GM18508 (cell line): ENCODE data around the gene HPX.

ENCODE experiments used
- ATAC-seq: cut with Tn5 transposase; IDR thresholded peaks from one replicate; pipeline ENCODE4 v1.9.1; 2021; ENCODE audit warnings: moderate number of reproducible peaks; ENCODE audit not compliant: insufficient read depth, unreplicated experiment

The HPX gene

DNA sequence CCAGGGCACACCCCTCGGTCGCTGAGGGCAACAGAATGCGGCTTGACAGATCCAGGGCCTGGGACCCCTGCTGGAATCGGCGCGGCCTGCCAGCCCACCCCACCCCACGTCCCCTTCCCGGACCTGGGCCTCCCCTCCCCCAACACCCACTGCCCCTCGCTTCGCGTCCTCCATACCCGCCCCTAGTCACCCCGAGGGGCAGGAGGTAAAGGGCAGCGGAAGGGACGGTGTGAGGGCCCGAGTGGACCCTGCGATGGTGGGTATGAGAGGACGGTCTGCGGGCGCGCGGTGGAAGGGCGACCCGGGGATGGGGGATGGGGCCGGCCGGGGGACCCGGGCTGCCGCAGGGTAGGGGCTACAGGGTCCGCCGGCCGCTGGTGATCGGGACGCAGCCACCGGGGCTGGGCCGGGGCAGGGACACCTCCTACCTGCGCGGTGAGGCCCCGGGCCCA lies 22.2 kb downstream of the HPX start:
- ATAC-seq = no peak

DNA sequence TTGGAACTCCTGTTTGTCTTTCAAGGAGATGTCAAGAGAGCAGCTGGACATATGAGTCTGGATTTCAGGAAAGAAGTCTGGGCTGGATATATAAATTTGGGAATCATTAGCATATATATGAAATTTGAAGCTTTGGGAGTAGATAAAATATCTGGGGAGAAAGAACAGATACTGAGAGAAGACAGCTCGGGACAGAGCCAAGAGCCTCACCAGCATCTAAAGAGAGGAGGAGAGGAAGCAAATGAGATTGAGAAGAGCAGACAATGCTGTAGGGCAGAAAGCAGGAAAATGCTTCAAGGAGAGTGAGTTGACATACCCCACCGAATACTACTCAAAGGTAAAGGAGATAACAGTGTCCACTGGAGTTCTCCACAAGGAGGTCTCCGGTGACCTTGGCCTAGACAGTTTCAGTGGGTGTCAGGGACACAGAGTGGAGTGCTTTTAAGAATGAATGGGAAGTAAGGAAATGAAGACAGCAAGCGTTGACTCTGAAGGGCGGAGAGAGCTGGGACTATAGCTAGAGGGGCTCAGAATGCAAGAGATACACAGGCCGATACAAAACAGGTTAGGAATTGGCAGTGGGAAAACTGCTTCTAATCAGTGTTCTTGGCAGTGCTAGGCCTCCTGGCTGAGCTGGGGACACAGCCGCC lies 22.8 kb downstream of the HPX start:
- ATAC-seq = no peak

GRCh38 chr11:6415797-6416196 lies 25.0 kb downstream of the HPX start:
- no peak for ATAC-seq

DNA sequence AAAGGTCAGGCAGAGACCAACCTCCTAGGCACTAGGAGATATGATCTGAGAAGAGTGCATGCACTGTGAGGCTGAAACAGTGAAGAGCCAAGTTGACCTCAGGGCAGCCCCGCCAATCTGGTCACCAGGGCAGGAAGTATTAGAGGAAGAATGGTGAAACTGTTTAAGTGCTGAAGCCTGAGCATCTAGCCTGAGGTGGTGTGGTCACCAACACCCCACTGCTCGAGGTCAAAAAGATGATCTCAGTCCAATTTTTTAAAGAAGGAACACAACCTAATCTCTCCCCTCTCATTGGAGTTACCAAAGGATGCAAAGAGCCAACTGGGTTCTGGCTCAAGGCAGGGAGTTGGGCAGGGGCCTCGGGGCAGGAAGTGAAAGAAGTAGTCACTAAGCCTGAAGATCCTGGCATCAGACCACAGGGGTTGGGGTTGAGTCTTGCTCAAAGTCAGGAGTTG lies 25.9 kb downstream of the HPX start:
- ATAC-seq = no peak

- no peak for ATAC-seq
These were observed 27.0 kb downstream of the HPX start for GRCh38 chr11:6413791-6414201.

GRCh38 chr11:6411594-6412031 lies 29.2 kb downstream of the HPX start:
- no peak for ATAC-seq

DNA sequence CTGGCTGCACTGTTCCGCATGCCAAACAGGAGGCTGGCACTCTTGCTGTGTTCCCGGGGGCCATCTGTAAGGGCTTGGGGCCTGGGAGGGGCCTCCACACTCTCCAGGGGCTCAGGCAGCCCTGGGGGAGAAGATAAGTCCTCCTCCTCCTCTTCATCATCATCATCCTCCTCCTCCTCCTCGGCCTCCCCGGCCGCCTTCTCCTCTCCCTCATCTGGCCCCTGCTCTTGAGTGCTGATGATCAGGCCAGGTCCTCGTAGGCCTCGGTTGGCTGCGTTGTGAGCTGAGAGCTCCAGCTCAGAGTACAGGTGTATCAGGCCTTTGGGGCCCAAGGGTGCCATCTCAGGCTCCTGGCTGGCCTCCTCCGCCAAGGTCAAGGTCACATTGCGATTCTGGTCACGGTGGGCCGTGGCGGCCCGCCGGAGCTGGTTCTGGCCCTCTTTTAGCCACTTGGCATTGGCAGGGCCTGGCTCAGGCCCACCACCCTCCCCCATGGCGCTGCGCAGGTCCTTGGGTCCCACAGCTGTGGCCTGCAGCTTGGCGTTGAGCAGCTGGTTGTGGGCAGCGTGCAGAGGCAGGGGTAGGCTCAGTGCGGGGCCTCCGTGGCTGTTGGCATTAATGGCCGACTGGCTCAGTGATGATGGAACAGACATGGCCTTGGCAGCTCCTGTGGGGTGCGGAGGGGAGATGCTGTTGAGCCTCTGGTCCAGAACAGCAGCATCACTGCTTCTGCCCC lies 29.9 kb downstream of the HPX start:
- no peak for ATAC-seq

DNA sequence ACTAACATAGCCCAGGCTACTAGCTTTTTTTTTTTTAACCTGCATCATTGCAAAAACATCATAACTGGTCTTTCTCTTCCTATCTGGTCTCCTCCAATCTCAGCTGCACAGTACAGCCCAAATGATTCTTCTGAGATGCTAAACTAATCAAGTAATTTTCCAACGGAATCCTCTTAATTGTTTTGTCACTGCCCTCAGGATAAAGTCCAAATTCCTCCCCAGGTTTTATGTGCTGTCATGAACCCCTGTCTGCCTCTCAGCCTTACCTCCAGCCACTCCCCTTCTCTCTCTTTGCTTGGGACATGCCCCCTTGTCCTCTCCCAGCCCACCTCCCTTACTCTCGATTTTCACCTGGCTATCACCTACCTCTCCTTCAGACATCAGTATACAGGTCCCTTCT lies 34.4 kb downstream of the HPX start:
- ATAC-seq = no peak

DNA sequence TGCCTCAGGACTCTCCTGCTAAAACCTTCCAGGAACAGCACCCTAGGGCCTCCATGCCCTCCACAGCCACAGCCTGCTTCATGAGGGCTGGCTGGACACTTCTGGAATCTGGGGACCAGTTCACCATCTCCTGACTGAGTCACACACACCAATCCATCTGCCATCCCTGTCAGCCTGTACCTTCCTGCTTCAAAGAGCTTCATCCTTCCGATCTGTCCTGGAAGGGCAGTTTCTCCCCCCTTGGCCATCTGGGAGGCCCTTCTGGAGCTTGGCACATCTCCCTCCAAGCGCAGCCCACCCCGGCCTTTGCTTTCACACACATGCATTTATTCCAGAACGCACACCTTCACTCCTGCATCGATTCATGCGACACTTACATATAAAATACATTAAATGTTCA lies 34.9 kb downstream of the HPX start:
- ATAC-seq = no peak

- ATAC-seq = no peak
These were observed 35.6 kb downstream of the HPX start for GRCh38 chr11:6405052-6405667.

- ATAC-seq = no peak
These were observed 36.3 kb downstream of the HPX start for GRCh38 chr11:6404342-6405051.

- no peak for ATAC-seq
These were observed 37.2 kb downstream of the HPX start for GRCh38 chr11:6403539-6403938.

DNA sequence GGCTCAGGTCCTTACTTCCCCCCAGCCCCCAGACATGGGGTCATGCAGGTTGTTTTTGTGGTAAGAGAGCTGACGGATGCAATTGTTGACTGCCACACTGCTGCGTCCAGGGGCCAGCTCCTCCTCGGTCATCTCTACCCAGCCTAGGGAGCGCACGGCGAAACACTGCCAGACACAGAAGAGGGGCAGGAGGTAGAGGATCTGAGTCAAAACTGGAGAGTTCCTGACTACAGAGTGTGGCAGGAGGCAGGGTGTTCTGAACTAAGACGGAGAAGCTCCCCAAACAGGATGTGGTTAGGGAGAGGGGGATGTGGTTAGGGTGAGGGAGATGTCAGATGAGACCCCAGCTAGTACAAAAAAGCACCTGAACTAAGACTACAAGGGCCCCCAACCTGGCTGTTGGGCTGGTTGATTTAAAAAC lies 38.2 kb downstream of the HPX start:
- ATAC-seq = peak; percentile 88

DNA sequence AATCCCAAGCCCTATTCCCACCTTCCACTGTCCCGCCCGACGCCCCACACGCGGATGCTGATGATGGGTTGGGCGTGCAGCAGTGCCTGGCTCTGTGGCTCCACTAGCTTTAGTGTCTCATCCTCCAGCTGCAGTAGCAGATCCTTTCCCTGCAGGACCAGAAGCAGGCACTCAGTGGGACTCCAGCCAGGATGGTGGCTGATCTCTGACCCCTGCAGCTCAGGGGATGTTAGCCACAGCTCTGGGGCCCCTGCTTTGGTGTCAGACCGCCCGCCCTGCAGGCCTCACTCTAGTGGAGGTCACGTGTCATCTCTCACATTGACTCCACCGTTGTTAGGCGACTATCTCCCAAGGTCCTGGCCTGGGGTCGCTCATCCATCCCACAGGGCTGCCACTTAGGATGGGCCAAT lies 38.7 kb downstream of the HPX start:
- peak; percentile 28 for ATAC-seq

DNA sequence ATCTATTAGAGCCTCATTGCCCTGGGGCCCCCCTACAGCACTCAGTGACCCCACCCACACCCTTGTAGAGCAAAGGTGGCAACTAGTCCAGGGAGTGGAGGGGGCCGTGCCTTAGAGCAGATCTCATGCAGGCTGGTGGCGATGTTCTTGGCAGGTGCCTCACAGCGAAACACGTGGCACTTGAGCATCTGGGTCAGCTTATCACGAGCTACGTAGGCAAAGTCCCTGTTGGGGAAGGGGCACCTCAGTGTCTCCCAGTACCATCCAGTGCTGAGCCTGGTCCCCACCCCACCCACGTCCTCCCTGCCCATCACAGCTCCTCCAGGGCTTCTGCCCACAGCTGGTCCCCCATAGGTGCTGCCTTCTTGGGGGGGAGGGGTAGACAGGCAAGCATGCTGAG lies 39.3 kb downstream of the HPX start:
- no peak for ATAC-seq

DNA sequence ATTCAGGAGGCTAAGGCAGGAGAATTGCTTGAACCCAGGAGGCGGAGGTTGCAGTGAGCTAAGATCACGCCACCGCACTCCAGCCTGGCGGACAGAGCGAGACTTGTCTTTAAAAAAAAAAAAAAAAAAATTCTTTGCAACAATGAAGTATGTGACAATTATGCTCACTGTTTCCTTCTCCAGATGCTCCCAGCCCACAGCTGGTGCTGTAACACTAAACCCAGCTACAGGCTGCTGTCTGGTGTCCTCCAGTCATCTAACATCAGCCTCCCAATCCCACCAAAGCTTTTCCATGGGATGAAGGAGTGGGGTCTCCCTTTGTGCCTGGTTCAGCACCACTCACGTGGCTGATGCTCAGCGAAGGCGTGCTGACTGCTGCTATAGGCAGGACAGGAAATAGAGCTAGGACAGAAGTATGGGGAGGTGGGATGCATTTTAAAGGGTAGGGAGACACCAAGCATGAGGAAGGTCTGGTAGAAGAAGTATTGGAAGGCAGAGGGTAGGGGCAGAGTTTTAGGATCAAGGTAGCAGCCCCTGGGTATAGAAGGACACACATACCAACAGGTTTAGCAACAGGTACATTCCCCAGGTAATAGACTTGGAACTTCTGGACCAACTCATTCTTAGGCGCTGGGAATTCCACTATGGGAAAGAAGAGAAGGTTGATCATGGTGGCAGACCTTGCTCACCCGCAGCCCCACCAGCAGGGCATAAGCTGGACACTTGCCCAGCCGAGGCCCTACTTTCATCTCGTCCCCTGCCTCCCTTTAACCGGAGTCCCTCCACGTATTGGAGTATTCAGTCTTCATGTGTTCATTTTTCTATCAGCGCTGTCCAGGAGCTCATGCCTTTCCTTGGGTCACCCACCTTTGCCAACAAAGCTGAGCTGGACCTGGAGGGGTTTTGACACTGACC lies 40.1 kb downstream of the HPX start:
- ATAC-seq = no peak

DNA sequence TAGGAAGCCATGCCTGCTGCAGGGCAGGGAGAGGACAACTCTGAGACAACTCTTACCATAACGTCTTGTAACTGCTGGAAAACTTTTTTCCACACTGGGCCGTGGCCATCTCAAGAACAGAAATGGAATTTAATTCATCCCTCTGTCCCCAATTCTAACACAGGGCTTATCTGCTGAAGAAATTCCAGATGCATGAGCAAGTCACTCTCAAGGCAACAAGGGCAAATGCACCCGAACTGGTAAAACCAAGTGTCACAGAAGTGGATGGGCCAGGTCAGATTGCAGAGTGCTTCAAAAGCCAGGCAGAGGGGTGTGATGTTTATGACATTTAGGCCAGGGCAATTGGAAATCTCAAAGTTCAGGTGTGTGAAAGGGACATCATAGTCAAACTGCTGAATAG lies 43.2 kb downstream of the HPX start:
- ATAC-seq = no peak

GRCh38 chr11:6397156-6397555 lies 43.6 kb downstream of the HPX start:
- no peak for ATAC-seq

GRCh38 chr11:6395470-6396060 lies 45.2 kb downstream of the HPX start:
- no peak for ATAC-seq
